Lower leg skin (tissue), 3 donors: ENCODE data around the gene LDB3.

Experiments
- POLR2A ChIP-seq, 2 donors: fragments of 450-650 bp; IDR thresholded peaks; one replicate each; pipeline ENCODE4 v1.6.1; 2016 to 2017; ENCODE audit warnings: antibody characterized with exemption in 2 of 2, mild to moderate bottlenecking in 1 of 2, moderate library complexity in 1 of 2
- TF ChIP-seq, protein P1 (sequence below), 3 donors: fragments of 450-650 bp; IDR thresholded peaks; one replicate each; pipeline ENCODE4 v1.5.1; 2016; ENCODE audit warnings: antibody characterized with exemption in 3 of 3, mild to moderate bottlenecking in 3 of 3, moderate library complexity in 2 of 3

DNA sequence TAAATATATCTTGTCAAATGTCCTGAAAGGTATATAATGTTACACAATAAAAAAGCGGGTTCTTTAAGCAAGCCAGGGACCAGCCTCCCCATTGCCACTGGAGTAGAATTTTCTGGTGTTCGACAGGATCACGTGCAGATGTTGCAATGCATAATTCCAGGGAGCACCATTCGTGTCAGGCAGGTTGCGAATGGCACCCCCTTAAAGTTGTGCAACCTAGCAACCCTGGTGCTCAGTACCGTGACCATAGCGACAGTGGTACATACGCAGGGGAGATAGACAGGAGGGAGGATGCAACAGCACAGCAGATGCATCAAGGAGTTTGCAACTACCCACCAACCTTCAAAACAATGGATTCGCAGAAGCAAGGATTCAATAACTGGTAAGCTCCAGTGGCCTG, 81.5 kb downstream of the LDB3 start:
- TF ChIP-seq, protein P1, sequence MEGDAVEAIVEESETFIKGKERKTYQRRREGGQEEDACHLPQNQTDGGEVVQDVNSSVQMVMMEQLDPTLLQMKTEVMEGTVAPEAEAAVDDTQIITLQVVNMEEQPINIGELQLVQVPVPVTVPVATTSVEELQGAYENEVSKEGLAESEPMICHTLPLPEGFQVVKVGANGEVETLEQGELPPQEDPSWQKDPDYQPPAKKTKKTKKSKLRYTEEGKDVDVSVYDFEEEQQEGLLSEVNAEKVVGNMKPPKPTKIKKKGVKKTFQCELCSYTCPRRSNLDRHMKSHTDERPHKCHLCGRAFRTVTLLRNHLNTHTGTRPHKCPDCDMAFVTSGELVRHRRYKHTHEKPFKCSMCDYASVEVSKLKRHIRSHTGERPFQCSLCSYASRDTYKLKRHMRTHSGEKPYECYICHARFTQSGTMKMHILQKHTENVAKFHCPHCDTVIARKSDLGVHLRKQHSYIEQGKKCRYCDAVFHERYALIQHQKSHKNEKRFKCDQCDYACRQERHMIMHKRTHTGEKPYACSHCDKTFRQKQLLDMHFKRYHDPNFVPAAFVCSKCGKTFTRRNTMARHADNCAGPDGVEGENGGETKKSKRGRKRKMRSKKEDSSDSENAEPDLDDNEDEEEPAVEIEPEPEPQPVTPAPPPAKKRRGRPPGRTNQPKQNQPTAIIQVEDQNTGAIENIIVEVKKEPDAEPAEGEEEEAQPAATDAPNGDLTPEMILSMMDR (IDR thresholded peaks at IDR 0.05), result no peak
- TF ChIP-seq POLR2A (IDR thresholded peaks at IDR 0.05), result no peak
